Nephron progenitor cell (in vitro differentiated cells): ENCODE measurements around the gene RDH16.
"Not testable (repeated sequence)": the region's sequence is repeated elsewhere in the genome, so short reads cannot be mapped to it uniquely, and the experiment has no call there.

Source experiments
- DNase-seq: peaks from one replicate; pipeline ENCODE4 v3.0.0; 2021
- H3K27ac Mint-ChIP-seq: 2 replicates; pipeline ENCODE4 v1.8.0; 2021; ENCODE audit warnings: mild to moderate bottlenecking, moderate library complexity, mixed read lengths
- H3K27me3 Mint-ChIP-seq: 2 replicates; pipeline ENCODE4 v1.8.0; 2021; ENCODE audit warnings: mild to moderate bottlenecking, low read depth, mixed read lengths; ENCODE audit not compliant: poor library complexity
- H3K36me3 Mint-ChIP-seq: 2 replicates; pipeline ENCODE4 v1.8.0; 2021; ENCODE audit warnings: low read depth, mixed read lengths
- H3K4me1 Mint-ChIP-seq: 2 replicates; pipeline ENCODE4 v1.8.0; 2021; ENCODE audit warnings: mixed read lengths
- H3K4me3 Mint-ChIP-seq: 2 replicates; pipeline ENCODE4 v1.8.0; 2021; ENCODE audit warnings: mild to moderate bottlenecking, moderate library complexity, mixed read lengths
- H3K9me3 Mint-ChIP-seq: 2 replicates; pipeline ENCODE4 v1.8.0; 2021; ENCODE audit warnings: mild to moderate bottlenecking, moderate library complexity, mixed read lengths
- TF ChIP-seq, protein P1 (sequence below): fragments of 200-600 bp; sonication (generic); IDR thresholded peaks from 2 replicates; pipeline ENCODE4 v1.5.0; 2021; ENCODE audit warnings: antibody characterized with exemption

Gene RDH16

DNA sequence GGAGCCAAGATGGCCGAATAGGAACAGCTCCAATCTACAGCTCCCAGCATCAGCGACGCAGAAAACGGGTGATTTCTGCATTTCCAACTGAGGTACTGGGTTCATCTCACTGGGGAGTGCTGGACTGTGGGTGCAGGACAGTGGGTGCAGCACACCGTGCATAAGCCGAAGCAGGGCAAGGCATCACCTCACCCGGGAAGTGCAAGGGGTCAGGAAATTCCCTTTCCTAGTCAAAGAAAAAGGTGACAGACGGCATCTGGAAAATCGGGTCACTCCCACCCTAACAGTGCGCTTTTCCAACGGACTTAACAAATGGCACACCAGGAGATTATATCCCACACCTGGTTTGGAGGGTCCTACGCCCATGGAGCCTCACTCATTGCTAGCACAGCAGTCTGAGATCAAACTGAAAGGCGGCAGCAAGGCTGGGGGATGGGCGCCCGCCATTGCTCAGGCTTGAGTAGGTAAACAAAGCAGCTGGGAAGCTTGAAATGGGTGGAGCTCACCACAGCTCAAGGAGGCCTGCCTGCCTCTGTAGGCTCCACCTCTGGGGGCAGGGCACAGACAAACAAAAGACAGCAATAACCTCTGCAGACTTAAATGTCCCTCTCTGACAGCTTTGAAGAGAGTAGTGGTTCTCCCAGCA lies 8.7 kb upstream of the RDH16 start:
- not testable (repeated sequence) for H3K27ac Mint-ChIP-seq, H3K4me1 Mint-ChIP-seq, H3K4me3 Mint-ChIP-seq, H3K36me3 Mint-ChIP-seq, DNase-seq
- peaks cover 16% of the 10 kb centered on the region for H3K27me3 Mint-ChIP-seq
- peaks cover 57% of the 10 kb centered on the region for H3K9me3 Mint-ChIP-seq

DNA sequence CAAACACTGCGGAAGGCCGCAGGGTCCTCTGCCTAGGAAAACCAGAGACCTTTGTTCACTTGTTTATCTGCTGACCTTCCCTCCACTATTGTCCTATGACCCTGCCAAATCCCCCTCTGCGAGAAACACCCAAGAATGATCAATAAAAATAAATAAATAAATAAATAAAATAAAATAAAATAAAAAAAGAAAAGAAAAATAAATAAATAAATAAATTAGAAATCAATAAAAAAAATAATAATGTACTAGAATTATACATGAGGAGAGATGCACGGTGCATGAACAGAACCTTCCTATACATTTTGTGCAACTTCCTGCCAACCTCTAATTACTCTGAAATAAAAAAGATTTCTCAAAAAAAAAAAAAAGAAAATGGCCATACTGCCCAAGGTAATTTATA lies 7.7 kb upstream of the RDH16 start:
- not testable (repeated sequence) for H3K4me3 Mint-ChIP-seq, H3K36me3 Mint-ChIP-seq, H3K27ac Mint-ChIP-seq, H3K4me1 Mint-ChIP-seq, DNase-seq
- Mint-ChIP-seq H3K27me3 (peaks cover 21% of the 10 kb centered on the region), H3K9me3 (peaks cover 64% of the 10 kb centered on the region)

DNA sequence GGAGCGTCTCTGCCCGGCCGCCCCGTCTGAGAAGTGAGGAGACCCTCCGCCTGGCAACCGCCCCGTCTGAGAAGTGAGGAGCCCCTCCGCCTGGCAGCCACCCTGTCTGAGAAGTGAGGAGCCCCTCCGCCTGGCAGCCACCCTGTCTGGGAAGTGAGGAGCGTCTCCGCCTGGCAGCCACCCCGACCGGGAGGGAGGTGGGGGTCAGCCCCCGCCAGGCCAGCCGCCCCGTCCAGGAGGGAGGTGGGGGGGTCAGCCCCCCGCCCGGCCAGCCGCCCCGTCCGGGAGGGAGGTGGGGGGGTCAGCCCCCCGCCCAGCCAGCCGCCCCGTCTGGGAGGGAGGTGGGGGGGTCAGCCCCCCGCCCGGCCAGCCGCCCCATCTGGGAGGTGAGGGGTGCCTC lies 6.1 kb upstream of the RDH16 start:
- H3K27me3 Mint-ChIP-seq: peaks cover 28% of the 10 kb centered on the region
- H3K27ac Mint-ChIP-seq, DNase-seq, H3K36me3 Mint-ChIP-seq, H3K4me1 Mint-ChIP-seq, H3K4me3 Mint-ChIP-seq: not testable (repeated sequence)
- peaks cover 78% of the 10 kb centered on the region for H3K9me3 Mint-ChIP-seq

DNA sequence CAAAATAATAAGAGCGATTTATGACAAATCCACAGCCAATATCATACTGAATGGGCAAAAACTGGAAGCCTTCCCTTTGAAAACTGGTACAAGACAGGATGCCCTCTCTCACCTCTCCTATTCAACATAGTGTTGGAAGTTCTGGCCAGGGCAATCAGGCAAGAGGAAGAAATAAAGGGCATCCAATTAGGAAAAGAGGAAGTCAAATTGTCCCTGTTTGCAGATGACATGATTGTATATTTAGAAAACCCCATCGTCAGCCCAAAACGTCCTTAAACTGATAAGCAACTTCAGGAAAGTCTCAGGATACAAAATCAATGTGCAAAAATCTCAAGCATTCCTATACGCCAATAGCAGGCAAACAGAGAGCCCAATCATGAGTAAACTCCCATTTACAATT lies 4.8 kb upstream of the RDH16 start:
- H3K36me3 Mint-ChIP-seq, H3K4me1 Mint-ChIP-seq, DNase-seq, H3K4me3 Mint-ChIP-seq, H3K27ac Mint-ChIP-seq: not testable (repeated sequence)
- peaks cover 33% of the 10 kb centered on the region for H3K27me3 Mint-ChIP-seq
- peaks cover 79% of the 10 kb centered on the region for H3K9me3 Mint-ChIP-seq

DNA sequence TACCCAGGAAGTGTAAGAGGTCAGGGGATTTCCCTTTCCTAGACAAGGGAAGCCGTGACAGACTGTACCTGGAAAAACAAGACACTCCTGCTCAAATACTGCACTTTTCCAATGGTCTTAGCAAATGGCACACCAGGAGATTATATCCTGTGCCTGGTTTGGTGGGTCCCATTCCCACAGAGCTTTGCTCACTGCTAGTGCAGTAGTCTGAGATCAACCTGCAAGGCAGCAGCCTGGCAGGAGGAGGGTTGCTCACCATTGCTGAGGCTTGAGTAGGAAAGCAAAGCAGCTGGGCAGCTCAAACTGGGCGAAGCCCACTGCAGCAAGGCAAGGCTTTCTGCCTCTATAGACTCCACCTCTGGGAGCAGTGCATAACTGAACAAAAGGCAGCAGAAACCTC lies 1.0 kb upstream of the RDH16 start:
- peaks cover 62% of the 10 kb centered on the region for H3K9me3 Mint-ChIP-seq
- no peak for DNase-seq
- TF ChIP-seq, protein P1, sequence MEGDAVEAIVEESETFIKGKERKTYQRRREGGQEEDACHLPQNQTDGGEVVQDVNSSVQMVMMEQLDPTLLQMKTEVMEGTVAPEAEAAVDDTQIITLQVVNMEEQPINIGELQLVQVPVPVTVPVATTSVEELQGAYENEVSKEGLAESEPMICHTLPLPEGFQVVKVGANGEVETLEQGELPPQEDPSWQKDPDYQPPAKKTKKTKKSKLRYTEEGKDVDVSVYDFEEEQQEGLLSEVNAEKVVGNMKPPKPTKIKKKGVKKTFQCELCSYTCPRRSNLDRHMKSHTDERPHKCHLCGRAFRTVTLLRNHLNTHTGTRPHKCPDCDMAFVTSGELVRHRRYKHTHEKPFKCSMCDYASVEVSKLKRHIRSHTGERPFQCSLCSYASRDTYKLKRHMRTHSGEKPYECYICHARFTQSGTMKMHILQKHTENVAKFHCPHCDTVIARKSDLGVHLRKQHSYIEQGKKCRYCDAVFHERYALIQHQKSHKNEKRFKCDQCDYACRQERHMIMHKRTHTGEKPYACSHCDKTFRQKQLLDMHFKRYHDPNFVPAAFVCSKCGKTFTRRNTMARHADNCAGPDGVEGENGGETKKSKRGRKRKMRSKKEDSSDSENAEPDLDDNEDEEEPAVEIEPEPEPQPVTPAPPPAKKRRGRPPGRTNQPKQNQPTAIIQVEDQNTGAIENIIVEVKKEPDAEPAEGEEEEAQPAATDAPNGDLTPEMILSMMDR: no peak
- no peak overlapping the region for H3K4me3 Mint-ChIP-seq
- H3K27ac Mint-ChIP-seq: no peak overlapping the region
- H3K36me3 Mint-ChIP-seq: no peaks in the 10 kb centered on the region
- H3K27me3 Mint-ChIP-seq: peaks cover 50% of the 10 kb centered on the region
- H3K4me1 Mint-ChIP-seq: no peaks in the 10 kb centered on the region

DNA sequence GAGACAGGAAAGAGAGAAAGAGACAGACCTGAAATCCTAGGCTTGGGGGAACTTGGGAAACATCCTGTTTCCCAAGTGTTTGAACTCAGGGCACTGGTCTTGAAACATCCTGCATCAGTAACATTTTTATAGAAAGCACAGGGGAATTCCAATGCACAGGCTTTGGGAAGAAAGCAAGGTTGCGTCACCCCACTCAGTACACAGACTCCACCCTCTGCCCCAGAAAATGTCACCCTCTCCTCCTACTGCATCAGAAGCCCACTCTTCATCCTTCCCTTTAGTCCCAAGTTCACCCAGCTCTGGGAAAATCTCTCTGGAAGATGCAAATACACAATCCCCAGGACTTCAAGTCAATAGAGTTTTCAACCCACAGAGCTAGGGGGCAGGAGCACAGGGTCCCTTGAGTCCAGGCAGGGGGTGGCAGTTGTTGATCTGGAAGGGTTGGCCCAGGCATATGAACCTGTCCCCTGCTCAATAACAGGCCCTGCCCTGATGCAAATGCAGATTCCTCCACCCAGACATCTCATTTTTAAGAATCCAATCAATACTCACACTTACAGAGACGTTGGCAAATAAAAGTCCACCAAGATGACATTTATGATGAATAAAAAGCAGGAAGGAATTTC lies 1.7 kb downstream of the RDH16 start:
- no peak for DNase-seq
- no peaks in the 10 kb centered on the region for H3K36me3 Mint-ChIP-seq
- H3K27ac Mint-ChIP-seq: no peak overlapping the region

DNA sequence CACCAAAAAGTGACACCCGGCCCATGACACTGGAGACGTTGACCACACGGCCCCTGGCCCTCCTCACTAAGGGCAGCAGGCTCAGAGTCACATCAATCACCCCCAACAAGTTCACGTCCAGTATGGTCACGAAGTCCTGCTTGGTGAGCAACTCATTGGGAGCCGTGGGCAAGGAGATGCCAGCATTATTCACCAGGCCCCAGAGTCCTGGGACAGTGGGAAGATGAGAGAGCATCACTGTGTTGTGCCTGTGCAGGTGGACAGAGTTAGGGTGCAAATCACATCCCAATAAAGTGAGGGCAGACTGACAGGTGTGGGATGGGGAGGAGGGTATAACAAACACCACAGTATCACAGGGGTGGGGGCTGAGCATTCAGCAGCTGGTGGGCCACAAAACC lies 2.5 kb downstream of the RDH16 start:
- H3K9me3 Mint-ChIP-seq: peaks cover 32% of the 10 kb centered on the region
- no peaks in the 10 kb centered on the region for H3K36me3 Mint-ChIP-seq
- no peaks in the 10 kb centered on the region for H3K4me1 Mint-ChIP-seq
- peaks cover 44% of the 10 kb centered on the region for H3K27me3 Mint-ChIP-seq
- no peak overlapping the region for H3K4me3 Mint-ChIP-seq
- no peak for DNase-seq
- H3K27ac Mint-ChIP-seq: no peak overlapping the region
- TF ChIP-seq, protein P1: no peak

More for the DNA sequence above, 1.7 kb downstream of the RDH16 start:
- H3K27me3 Mint-ChIP-seq: peaks cover 50% of the 10 kb centered on the region
- TF ChIP-seq, protein P1: no peak
- H3K4me1 Mint-ChIP-seq: no peaks in the 10 kb centered on the region
- no peak overlapping the region for H3K4me3 Mint-ChIP-seq
- H3K9me3 Mint-ChIP-seq: peaks cover 37% of the 10 kb centered on the region
